SU-DHL-6 (cell line): ENCODE measurements around the gene DAPP1.

Source experiments
- H2AFZ ChIP-seq: fragments of 200-600 bp; sonication (generic); 2 replicates; pipeline ENCODE4 v1.6.1; 2014; ENCODE audit warnings: low read depth, mild to moderate bottlenecking, moderate library complexity, mixed read lengths, antibody characterized with exemption, low read length; ENCODE audit not compliant: severe bottlenecking
- H3F3A ChIP-seq: fragments of 200-600 bp; shearing (Covaris generic); 2 replicates; pipeline ENCODE4 v1.6.0; 2016; ENCODE audit warnings: antibody characterized with exemption, mild to moderate bottlenecking; ENCODE audit not compliant: insufficient read depth
- H3K27ac ChIP-seq: fragments of 200-600 bp; sonication (generic); 2 replicates; pipeline ENCODE4 v1.5.1; 2016; ENCODE audit warnings: low read depth, mild to moderate bottlenecking, low read length, moderate library complexity, mixed read lengths
- H3K27me3 ChIP-seq: fragments of 200-600 bp; sonication (generic), shearing (Covaris generic); 2 replicates; pipeline ENCODE4 v1.6.0; 2014; ENCODE audit warnings: mild to moderate bottlenecking, low read length
- H3K36me3 ChIP-seq: fragments of 200-600 bp; sonication (generic); 2 replicates; pipeline ENCODE4 v1.6.1; 2014; ENCODE audit warnings: mild to moderate bottlenecking, low read length, mixed read lengths
- H3K4me2 ChIP-seq: fragments of 300-600, 200-600 bp; shearing (Covaris generic), sonication (generic); 2 replicates; pipeline ENCODE4 v1.6.0; 2014; ENCODE audit warnings: low read length, low read depth, mild to moderate bottlenecking; ENCODE audit not compliant: poor library complexity, severe bottlenecking
- H3K4me3 ChIP-seq: fragments of 200-600 bp; sonication (generic); 2 replicates; pipeline ENCODE4 v1.5.1; 2014; ENCODE audit warnings: antibody characterized with exemption, low read length, mild to moderate bottlenecking, mixed read lengths; ENCODE audit not compliant: insufficient read depth, poor library complexity, severe bottlenecking
- H3K79me2 ChIP-seq: fragments of 200-600 bp; sonication (generic); 2 replicates; pipeline ENCODE4 v1.6.1; 2014; ENCODE audit warnings: mild to moderate bottlenecking, low read length, moderate library complexity; ENCODE audit not compliant: insufficient read depth
- H3K9ac ChIP-seq: fragments of 200-600 bp; sonication (generic); 2 replicates; pipeline ENCODE4 v1.7.0; 2014; ENCODE audit warnings: mild to moderate bottlenecking, low read length
- H3K9me2 ChIP-seq: fragments of 200-600 bp; sonication (generic); replicated peaks from 2 replicates; pipeline ENCODE4 v1.6.1; 2014; ENCODE audit warnings: low read length; ENCODE audit not compliant: insufficient read depth
- H3K9me3 ChIP-seq: fragments of 200-600 bp; sonication (generic); 2 replicates; pipeline ENCODE4 v1.6.1; 2014; ENCODE audit warnings: low read length, mixed read lengths; ENCODE audit not compliant: insufficient read depth
- H4K20me1 ChIP-seq: fragments of 200-600 bp; sonication (generic); 2 replicates; pipeline ENCODE4 v1.6.1; 2014; ENCODE audit warnings: low read depth, mild to moderate bottlenecking, antibody characterized with exemption, low read length, moderate library complexity, mixed read lengths
- EZH2phosphoT487 ChIP-seq: fragments of 200-600 bp; sonication (generic), shearing (Covaris generic); conservative IDR thresholded peaks from 2 replicates; pipeline ENCODE4 v1.6.1; 2018; ENCODE audit warnings: mild to moderate bottlenecking, antibody characterized with exemption, low read length, moderate library complexity, mixed read lengths
- TF ChIP-seq, protein P1 (sequence below): fragments of 200-600 bp; sonication (generic); IDR thresholded peaks from one replicate; pipeline ENCODE4 v1.5.1; 2017; ENCODE audit warnings: antibody characterized with exemption, mild to moderate bottlenecking, low read length, moderate library complexity; ENCODE audit not compliant: insufficient read depth, poor library complexity, severe bottlenecking

The DAPP1 gene

DNA sequence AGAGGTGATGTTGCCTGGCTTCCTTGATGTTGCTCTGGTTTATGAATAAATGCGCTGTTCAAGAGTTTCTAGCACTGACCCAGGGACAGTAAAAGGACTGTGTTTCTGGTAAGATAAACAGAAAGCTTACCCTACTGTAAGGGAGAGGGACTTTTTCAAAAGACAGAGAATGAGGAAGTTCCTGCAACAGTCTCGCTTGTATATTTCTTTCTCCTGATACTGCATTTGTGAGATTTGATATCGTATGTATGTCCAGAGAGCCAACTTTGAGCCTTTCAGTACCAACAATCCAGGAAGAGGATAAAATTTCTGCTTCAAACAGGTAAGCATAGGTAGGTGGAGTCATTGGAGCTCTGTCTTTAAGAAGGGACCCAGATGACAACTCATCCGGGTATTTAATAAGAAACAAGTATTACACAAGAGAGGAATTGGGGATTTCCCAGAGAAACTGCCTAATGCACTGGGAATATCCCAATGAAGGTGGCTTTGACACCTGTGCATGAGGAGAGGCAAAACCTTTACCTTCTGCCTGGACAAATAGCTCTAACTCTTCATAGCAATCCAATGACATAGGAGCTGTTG lies 773 bp downstream of the DAPP1 start:
- H3K79me2 ChIP-seq, result peaks cover 55% of the 10 kb centered on the region
- H2AFZ ChIP-seq, result no peak overlapping the region
- no peaks in the 10 kb centered on the region for H3K36me3 ChIP-seq
- H3F3A ChIP-seq, result peaks cover 36% of the 10 kb centered on the region
- H3K9me3 ChIP-seq, result no peaks in the 10 kb centered on the region
- H4K20me1 ChIP-seq, result no peaks in the 10 kb centered on the region
- H3K27ac ChIP-seq, result peak overlapping the region; percentile 87
- H3K9ac ChIP-seq, result peak overlapping the region; percentile 78
- TF ChIP-seq, protein P1, sequence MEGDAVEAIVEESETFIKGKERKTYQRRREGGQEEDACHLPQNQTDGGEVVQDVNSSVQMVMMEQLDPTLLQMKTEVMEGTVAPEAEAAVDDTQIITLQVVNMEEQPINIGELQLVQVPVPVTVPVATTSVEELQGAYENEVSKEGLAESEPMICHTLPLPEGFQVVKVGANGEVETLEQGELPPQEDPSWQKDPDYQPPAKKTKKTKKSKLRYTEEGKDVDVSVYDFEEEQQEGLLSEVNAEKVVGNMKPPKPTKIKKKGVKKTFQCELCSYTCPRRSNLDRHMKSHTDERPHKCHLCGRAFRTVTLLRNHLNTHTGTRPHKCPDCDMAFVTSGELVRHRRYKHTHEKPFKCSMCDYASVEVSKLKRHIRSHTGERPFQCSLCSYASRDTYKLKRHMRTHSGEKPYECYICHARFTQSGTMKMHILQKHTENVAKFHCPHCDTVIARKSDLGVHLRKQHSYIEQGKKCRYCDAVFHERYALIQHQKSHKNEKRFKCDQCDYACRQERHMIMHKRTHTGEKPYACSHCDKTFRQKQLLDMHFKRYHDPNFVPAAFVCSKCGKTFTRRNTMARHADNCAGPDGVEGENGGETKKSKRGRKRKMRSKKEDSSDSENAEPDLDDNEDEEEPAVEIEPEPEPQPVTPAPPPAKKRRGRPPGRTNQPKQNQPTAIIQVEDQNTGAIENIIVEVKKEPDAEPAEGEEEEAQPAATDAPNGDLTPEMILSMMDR, result no peak
- no peak for TF ChIP-seq EZH2phosphoT487
- peak overlapping the region; percentile 66 for H3K4me3 ChIP-seq
- peak overlapping the region; percentile 69 for H3K4me2 ChIP-seq
- H3K9me2 ChIP-seq, result no peaks in the 10 kb centered on the region
- H3K27me3 ChIP-seq, result no peaks in the 10 kb centered on the region

DNA sequence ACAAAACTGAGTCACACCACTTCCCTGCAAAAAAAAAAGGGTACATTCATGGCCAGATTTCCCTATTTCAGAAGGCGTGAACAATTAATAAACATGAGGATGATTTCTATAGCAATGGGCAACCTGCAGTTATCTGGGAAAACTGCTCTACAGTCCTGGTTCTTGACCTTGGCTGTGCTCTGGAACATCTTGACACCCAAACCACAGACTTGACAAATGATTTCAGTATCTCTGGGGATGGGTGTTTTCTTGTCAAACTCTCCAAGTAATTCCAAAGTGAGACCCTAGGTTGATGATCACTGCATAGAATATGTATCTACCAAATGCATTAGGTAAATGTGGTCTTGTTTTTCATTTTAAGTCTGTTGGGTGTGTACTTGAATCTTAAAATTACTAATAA lies 2.0 kb downstream of the DAPP1 start:
- TF ChIP-seq EZH2phosphoT487, result no peak
- TF ChIP-seq, protein P1, result no peak
- H3K9me2 ChIP-seq, result no peaks in the 10 kb centered on the region
- H3F3A ChIP-seq, result peaks cover 36% of the 10 kb centered on the region
- H3K4me2 ChIP-seq, result peak overlapping the region; percentile 69
- peak overlapping the region; percentile 78 for H3K9ac ChIP-seq
- H3K27me3 ChIP-seq, result no peaks in the 10 kb centered on the region
- no peak overlapping the region for H2AFZ ChIP-seq
- H3K79me2 ChIP-seq, result peaks cover 66% of the 10 kb centered on the region
- peak overlapping the region; percentile 66 for H3K4me3 ChIP-seq
- H3K9me3 ChIP-seq, result no peaks in the 10 kb centered on the region
- H3K27ac ChIP-seq, result peak overlapping the region; percentile 88
- H3K36me3 ChIP-seq, result no peaks in the 10 kb centered on the region
- H4K20me1 ChIP-seq, result no peaks in the 10 kb centered on the region

DNA sequence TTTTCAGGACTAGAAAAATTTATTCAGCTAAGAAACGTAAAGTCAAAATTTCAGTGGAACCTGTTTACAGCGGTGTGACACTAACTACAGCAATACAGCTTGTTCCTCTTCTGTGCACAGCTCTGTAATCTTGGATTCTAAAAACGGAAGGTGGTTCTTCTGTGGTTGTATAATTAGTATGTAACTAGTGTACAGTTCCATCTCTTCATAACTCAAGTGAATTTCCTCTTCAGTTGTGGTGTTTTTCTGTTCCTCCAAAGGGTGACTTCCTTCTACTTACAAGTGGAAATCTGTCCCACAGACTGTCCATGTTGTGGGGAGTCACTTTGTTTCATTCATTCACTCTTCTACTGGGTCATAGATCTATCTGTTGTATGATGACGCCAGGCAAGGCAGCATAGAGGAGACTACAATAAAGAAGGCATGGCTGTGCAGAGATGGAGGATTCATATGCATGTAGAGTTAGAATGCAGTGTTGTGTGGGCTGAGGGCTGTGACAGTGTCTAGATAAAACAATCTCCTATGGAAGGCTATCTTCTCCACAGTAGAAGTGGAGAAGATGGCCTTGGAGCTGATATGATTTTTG lies 5.4 kb downstream of the DAPP1 start:
- Histone ChIP-seq H3K9me2 (no peaks in the 10 kb centered on the region), H3K9ac (peak overlapping the region; percentile 26; the same call in 1 of the 2 replicates), H4K20me1 (no peaks in the 10 kb centered on the region), H2AFZ (no peak overlapping the region), H3K9me3 (no peaks in the 10 kb centered on the region), H3K36me3 (no peaks in the 10 kb centered on the region), H3K4me2 (peak overlapping the region; percentile 69), H3K79me2 (peaks cover 96% of the 10 kb centered on the region), H3K4me3 (peak overlapping the region; percentile 66), H3F3A (peaks cover 23% of the 10 kb centered on the region), H3K27ac (peak overlapping the region; percentile 88), H3K27me3 (no peaks in the 10 kb centered on the region)
- TF ChIP-seq, protein P1, result no peak
